Iris pigment epithelial cell (primary cell): ENCODE measurements around the gene MYBPC3.

Experiments used
- DNase-seq: peaks from one replicate; pipeline ENCODE4 v3.0.0-alpha.2; 2011; ENCODE audit warnings: low read depth

Gene MYBPC3

DNA sequence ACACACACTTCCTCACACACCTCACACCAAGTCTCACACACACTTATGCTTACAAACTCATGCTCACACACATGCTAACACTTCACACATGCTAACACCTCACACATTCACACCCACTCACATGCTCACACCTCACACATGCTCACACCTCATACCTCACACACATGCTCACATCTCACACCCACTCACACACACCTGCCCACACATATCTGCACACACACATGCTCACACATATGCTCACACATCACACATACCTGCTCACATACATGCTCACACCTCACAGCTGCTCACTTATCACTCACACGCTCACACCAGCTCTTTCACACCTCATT lies 4.5 kb upstream of the MYBPC3 start:
- no peak for DNase-seq

DNA sequence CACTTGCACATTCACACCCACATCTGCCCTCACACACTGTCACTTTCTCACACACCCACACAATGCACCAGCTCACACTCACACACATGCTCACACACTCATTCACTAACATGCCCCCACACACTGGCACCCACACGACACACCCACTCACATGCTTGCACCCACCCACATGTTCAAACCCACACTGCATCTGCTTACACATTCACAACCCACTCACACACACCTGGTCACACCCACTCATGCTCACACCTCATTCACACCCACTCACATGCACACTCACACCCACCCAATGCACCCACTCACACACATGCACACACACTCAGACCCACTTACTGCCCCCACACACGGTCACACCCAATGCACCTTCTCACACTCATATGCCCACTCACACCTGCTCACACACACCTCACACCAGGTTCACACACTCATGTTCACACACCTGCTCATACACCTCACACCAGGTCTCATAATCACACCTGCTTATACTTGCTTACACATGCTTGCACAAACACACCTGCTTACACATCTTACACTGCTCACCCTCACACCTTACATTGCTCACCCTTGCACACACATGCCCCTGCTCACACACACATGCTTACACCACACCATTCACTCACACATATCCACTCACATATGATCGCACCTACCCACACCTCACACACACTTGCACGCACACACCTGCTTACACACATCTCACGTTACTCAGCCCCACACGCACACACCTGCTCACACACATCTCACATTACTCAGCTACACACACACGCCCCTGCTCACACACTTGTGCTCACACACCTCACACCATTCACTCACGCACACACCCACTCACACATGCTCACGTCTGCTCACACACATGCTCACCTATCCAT lies 3.9 kb upstream of the MYBPC3 start:
- no peak for DNase-seq

DNA sequence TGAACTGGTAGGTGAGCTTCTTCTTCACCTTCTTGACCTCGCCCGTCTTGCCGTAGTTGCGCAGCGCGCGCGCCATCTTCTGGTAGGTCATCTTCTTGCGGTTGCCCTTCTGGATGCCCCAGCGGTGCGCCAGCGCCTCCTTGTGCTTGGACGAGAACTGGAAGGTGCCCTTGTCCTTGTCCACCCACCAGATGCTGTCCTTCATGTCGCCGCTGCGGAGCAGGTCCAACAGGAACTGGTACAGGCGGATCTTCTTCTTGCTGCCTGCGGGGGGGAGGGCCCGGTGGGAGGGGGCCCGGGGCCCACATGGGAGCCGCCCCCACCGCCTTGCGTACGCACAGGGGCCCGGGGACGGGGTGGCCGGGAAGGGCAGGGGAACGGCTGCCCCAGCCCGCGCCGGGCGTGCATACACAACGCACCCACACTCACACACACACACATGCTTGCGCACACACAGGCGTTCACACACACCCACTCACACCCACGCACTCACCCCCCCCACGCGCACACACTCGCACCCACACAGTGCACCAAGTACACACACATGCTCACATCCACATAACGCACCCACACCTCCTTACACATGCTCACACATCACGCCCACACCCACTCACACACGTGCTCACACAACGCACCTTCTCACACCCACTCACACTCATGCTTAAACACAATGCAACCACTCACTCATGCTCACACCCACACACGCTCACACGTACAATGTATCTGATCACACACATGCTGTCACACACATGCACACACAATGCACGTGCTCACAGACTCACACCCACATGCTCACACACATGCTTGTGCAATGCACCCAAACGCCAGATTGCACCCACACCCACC lies 3.0 kb upstream of the MYBPC3 start:
- DNase-seq = peak; percentile 91

DNA sequence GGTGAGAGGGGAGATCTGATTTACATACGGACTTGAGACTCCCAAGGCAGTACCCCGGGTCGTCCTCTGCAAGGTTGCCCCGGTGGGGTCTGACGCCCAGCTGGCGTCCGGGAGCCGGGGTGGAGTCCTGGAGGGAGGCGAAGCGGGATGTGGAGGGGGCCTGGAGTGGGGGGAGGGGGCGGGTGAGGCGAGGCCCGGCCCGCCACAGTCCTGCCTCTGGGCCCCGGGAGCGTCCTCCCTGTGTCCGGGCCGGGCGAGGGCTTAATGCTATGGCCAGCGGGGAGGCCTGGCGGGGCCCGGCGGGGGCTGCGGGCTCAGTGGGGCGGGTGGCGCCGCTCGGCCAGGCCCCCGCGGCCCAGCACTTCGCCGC lies 2.4 kb upstream of the MYBPC3 start:
- no peak for DNase-seq

DNA sequence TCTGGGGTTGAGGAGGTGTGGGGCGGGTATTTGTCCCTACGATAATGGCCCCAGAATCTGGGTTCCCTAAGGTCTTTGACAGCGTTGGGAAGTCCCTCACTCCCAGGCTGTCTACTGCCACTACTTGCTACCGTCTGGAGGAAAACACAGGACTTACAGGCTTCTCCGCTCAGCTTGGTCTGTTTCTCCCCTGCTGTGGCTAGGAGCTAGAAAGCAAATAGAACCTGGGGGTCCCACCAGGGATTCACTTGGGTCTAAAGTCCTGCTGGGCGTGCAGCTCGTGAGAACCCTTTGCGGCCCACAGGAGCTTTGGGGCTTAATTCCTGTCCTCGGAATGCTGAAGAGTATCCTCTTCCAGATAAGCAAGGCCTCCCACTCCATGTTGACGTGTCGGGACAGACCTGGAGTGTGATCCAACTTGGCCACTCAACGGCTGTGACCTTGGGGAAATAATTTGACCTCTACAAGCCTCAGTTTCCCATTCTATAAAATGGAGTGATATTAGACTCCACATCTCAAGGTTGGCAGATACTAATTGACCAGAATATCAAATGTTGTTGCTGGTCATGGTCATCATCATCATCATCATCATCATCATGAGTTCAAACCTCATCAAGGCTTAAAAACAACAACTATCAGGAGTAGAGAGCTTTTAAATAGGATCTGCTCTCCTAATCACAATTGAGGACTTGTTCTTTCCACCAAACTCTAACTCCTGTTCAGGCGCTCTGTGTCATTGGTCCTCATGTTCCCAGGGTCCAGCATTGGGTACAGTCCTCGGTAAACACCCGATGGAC lies 1.7 kb upstream of the MYBPC3 start:
- DNase-seq = no peak

DNA sequence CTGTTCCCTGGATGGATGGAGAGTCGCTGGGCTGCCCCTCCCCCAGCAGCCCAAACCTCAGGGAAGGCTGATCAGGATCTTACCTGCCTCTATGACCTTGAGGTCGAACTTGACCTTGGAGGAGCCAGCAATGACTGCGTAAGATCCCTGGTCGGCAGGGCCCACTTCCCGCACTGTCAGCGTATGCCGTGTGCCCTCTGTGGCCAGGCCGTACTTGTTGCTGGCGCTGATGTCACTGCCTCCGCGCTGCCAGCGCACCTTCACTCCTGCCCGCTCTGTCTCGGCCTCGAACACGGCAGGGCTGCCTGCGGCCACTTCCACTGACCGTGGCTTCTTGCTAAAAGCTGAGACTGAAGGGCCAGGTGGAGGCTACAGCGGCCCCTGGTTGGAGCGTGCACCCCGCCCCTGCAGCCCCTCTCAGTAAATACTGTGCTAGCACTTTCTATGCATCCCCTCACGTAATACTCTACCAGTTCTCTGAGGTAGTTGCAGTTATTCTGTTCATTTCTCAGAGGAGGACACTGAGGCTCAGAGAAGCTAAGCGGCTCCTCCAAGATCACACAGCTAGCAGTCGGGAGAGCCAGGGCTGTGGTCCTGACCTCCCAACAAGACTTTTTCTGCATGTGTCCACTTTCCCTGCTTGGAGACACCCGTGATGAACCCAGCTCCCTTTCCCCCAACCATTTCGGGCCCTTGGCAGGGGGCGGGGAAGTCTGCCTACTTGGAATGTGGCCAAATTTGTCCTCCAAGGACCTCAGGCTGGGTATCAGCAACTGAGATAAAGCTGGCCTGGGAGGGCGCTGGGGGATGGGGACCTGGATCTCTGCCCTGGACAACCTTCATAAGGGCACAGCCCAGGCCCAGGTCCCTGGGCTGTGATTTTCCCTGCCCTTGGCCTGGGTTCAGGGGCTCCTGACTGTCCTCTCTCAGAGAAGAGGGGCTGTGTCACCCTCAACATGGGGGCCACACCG lies 1.1 kb downstream of the MYBPC3 start:
- no peak for DNase-seq

DNA sequence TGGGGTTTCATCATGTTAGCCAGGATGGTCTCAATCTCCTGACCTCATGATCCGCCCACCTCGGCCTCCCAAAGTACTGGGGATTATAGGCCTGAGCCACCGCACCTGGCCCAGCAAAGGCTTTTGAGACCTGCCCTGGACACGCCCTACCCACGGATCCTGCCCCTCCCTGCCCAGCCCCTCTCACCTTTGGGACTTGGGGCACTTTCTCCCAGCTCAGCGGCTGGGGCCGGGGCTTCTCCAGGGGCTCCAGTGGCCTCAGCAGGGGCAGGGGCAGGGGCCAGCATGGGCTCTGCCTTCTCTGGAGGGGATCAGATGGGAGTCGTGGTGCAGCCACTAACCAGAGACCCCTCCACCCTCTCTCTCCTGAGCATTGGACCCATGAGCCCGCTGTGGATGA lies 2.2 kb downstream of the MYBPC3 start:
- no peak for DNase-seq

DNA sequence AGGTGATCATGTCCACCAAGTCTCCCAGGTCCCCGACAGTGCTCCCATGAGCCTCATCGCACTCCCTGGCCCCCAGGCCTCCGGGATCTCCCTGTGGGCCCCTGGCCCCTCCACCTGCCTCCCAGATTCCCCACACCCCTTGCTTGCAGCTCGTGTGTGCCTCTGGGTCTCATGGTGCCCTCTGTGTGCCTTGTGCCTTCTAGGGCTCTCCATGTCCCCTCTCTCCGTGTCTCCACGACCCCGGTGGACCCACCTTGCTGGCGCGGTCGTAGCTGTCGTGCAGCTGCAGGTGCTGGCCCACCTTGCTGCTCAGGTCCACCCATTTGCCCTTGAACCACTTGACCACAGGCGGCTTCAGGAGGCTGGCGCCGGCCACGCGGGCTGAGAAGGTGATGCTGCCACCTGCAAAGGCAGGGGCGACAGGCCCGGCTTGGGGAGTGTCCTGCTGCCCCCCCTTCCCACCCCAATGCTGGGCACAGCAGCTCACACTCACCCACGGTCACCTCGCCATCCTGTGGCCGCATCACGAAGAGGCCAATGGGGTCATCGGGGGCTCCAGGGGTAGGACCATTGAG lies 2.9 kb downstream of the MYBPC3 start:
- no peak for DNase-seq

DNA sequence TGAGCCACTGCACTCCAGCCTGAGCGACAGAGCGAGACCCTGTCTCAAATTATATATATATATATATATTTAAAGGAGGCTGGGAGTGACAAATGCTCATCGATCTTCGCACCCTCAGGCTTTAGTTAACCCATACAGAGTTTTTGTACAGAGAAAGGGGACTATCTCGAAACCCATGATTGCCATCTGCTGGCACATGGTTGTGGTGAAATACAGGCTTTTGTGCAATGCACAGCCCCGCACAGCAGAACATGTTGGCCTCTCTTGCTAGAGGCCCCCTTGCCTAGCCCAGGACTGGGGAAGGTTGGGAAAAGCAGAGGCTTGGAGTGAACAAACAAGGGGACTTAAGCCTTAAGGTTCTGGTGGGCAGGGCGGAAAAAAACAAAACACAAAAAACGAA lies 3.6 kb downstream of the MYBPC3 start:
- peak; percentile 35 for DNase-seq

DNA sequence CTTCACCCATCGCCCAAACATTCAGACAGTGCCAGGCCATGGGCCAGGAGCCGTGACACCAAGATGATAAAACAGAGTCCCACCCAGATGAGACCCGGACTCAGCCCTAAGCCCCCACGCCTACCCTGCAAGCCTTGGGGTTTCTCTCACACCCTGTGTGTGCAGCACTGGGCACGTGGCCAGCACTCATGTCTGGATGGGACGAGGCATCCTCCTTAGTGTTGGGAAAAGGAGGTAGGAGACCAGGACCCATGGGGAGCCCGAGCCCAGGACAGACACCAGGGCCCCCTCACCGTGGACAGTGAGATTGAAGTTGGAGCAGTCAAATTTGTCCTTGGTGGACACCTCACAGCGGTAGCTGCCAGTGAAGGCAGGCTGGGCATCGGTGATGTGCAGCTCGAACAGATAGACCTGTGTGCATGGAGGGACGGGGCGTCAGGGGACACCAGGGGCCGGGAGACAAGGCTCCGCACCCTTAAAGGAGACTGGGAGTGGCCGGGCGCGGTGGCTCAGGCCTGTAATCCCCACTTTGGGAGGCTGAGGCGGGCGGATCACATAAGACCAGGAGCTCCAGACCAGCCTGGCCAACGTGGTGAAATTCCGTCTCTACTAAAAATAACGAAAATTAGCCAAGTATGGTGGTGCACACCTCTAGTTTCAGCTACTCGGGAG lies 4.2 kb downstream of the MYBPC3 start:
- DNase-seq = no peak

DNA sequence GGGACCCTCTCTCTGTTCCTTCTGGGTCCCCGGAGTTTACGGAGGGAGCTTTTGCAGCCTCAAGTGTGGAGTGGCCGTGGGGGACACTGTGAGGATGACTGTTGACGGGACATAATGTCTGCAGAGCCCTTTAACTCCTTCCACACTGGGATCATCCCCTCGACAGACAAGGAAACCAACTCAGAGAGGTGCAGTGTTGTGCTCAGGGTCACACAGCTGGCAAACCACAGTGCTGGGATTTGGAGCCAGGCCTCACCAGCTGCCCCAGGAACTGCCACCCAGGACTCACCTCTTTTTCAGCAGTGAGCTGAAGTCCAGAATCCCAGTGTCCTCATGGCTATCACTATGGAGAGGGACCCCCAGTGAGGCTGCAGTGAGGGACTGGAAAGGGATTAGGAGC lies 5.4 kb downstream of the MYBPC3 start:
- DNase-seq = no peak

DNA sequence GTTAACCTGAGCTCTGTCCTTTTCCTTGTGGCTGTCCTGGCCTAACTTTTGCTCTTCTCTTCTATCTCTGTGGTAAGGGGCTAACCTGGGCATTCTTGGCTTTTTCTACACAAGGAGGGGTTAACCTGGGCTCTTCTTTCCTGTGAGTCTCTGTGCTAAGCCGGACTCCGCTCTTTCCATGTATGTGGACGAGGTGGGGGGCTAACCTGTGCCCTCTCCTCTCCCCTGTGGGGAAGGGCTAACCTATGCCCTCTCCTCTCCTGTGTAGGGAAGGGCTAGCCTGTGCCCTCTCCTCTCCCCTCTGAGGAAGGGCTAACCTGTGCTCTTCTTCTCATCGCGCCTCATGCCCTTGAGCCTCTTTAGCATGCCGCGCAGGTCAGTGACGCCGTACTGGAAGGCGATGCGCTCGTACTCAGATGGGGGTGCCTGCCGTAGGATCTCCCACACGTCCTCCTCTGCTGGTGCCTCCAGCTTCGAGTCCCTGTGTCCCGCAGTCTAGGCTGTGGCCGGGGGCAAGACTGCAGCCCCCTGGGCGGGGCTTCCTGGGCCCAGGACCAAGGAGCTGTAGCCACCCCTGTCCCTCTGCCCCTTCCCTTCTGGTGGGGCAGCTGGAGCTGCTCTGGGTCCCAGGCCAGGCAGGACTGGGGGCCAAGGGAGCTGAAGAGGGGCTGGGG lies 6.5 kb downstream of the MYBPC3 start:
- DNase-seq = no peak

DNA sequence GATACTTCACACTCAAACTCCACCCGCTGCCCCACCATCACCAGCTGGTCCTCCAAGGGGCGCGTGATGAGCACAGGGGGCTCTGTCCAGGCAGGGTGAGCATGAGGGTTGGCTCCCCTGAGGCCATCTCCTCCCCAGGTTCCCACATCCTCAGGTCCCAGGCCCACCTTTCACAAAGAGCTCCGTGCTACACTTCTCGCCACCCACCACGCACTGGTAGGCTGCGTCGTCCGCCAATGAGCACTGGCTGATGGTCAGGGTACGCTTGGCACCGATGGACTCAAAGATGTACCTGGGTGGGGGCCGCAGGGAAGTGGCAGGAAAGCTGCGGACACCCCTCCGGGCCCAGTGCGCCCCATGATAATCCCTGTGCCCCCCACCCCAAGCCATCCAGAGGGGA lies 9.6 kb downstream of the MYBPC3 start:
- DNase-seq = no peak

DNA sequence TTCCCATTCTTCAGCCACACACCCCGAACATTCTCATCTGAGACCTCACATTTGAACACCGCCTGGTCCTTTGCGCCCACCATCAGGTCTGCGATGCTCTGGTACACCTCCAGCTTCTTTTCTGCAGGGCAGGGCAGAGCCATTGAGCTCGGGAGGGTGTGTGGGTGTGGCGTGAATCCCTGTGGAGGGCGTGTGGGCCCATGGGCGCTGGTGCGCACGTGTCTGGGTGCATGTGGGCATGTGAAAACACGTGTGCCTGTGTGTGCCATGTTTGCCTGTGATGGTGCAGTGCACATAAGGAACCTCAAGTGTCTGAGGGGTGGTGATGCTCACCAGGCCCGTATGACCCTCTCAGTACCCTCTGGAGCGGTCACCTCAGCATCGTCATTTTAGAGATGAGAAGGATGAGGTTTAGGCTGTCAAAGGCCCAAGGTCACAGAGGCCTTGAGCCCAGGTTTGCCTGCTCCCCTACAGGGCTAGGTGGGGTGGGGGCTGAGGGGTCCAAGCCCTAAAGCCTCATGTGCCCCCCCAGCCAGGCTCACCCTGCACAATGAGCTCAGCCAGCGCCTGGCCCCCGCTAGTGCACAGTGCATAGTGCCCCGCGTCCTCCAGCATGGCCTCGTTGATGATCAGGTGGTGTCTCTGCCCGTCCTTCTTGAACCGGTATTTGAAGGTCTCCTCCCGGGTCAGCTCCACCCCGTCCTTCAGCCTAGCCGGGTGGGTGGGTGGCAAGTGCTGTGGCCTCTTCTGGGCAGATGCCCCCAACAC lies 10.3 kb downstream of the MYBPC3 start:
- DNase-seq = no peak

DNA sequence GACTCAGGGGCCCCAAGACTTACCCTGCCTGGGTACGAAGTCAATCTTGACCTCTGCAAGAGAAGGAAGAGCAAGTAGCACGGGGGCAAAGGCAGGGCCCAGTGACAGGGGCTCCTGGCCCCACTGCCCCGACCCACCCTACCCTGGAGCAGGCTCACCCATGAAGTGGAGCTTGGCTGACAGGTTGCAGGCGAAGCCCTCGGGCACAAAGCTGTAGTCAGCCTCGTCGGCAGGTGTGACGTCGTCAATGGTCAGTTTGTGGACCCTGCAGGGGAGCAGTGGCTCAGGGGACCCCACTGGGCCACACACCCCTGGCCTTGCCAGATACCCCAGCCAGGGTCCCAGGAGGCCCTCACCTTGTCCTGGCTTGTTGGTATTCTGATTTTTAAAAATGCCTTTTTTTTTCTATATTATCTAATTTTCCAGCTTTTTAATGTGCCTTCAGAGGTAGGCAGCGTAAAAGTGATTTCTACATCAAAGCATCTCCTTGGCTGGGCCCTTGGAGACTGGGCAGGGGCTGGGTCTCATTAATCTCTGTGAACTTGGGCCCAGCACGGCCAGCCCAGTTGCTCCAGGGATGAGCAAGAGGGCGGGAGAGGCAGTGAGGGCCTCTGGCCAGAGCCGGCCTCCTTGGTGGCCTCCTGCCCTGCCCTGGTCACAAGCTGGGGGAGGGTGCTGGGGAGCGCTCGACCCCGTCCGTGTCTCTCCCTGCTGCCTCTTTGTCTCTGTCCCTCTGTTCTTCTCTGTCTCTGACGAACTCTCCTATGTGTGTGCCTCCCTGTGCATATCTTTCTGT lies 11.3 kb downstream of the MYBPC3 start:
- DNase-seq = no peak

DNA sequence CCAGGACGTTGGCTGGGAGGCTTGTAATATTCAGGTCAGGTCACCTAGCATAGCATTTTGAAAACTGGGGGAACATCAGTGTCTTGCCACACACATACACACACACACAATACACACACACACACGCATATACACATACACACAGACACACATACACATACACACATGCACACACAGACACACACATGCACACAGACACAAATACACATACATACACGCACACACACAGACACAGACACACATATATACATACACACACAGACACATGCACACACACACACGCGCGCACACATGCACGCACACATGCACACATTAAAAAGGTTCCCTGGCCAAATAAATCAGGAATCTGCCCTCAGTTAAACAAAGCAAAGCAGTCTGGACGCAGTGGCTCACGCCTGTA lies 12.5 kb downstream of the MYBPC3 start:
- DNase-seq = no peak

DNA sequence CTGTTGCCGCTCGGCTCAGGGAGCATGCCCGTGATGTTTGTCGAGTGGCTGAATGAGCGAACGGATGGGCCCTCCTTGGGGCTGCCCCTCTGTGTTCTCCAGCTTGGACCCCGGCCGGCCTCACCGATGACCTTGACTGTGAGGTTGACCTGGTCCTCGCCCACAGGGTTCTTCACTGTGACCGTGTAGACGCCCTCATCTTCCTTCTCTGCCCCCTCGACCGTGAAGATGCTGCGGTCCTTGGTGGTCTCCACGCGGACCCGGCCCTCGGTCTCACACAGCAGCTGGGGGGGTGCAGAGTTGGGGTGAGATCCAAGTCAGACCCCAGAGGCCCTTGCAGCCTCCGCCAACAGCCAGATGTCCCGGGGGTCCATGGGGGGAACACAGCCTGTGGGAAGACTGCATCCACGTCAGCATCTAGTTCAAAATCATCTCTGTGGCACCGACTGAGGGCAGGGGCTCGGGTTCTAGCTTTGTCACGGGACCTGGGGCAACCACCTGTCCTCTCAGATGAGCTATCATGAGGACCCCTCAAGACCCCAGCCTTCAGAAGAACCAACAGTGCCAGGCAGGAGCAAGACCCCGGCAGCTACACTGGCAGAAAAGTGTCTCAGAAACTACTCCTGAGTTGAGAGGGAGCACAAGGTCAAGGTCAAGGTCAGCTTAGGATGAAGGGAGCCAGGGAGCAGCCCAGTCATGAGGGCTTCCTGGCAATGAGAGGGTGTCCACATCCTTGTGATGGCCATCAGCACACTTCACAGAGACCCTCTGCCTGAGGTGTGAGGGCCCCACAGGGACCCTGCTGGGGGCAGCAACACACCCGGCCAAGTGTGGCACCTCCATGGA lies 13.9 kb downstream of the MYBPC3 start:
- no peak for DNase-seq
